HG02763 (cell line): Measurements from ENCODE around the gene PPP1CA.

Experiments
- ATAC-seq: cut with Tn5 transposase; IDR thresholded peaks from one replicate; pipeline ENCODE4 v1.9.1; 2021; ENCODE audit warnings: mild to moderate bottlenecking, moderate library complexity; ENCODE audit not compliant: unreplicated experiment

PPP1CA gene

GRCh38 chr11:67371189-67371910 lies 30.3 kb downstream of the PPP1CA start:
- ATAC-seq = no peak

GRCh38 chr11:67370351-67371076 lies 31.1 kb downstream of the PPP1CA start:
- ATAC-seq = no peak

GRCh38 chr11:67369801-67370284 lies 31.8 kb downstream of the PPP1CA start:
- ATAC-seq = no peak

GRCh38 chr11:67369275-67369674 lies 32.4 kb downstream of the PPP1CA start:
- no peak for ATAC-seq

GRCh38 chr11:67368621-67369020 lies 33.0 kb downstream of the PPP1CA start:
- ATAC-seq = no peak

GRCh38 chr11:67367761-67368227 lies 33.9 kb downstream of the PPP1CA start:
- no peak for ATAC-seq

- ATAC-seq = no peak
Measured at GRCh38 chr11:67366961-67367760, 34.5 kb downstream of the PPP1CA start.

- ATAC-seq = no peak
Measured at GRCh38 chr11:67366546-67366945, 35.1 kb downstream of the PPP1CA start.

GRCh38 chr11:67365736-67366444 lies 35.8 kb downstream of the PPP1CA start:
- no peak for ATAC-seq

GRCh38 chr11:67364783-67365722 lies 36.6 kb downstream of the PPP1CA start:
- no peak for ATAC-seq

GRCh38 chr11:67364169-67364568 lies 37.5 kb downstream of the PPP1CA start:
- ATAC-seq = no peak

GRCh38 chr11:67357831-67358670 lies 43.6 kb downstream of the PPP1CA start:
- no peak for ATAC-seq

- ATAC-seq = no peak
Measured at GRCh38 chr11:67356864-67357561, 44.6 kb downstream of the PPP1CA start.

GRCh38 chr11:67356387-67356863 lies 45.2 kb downstream of the PPP1CA start:
- no peak for ATAC-seq

GRCh38 chr11:67355794-67356386 lies 45.8 kb downstream of the PPP1CA start:
- no peak for ATAC-seq

GRCh38 chr11:67355023-67355793 lies 46.5 kb downstream of the PPP1CA start:
- ATAC-seq = no peak
